PC-9 (cell line): Measurements from ENCODE around the gene HNRNPAB. TPM values are rescaled to one million over a fixed set of nuclear protein-coding genes. Genes with fewer than 3 reads are reported as not detected.

ENCODE experiments used
- Bru-seq: library from RNA; stranded (reverse); fragments of 400-500 nt; gene quantifications from one replicate; lab custom pipeline; 2021; lab: Mats Ljungman, UMichigan
- BruChase-seq, 2 experiments: library from RNA; stranded (reverse); fragments of 400-500 nt; gene quantifications; one replicate each; lab custom pipeline; 2021; lab: Mats Ljungman, UMichigan
- BruUV-seq: library from RNA; stranded (reverse); fragments of 400-500 nt; replicated peaks from 2 replicates; lab custom pipeline; 2021; lab: Mats Ljungman, UMichigan
- CTCF ChIA-PET: fragments of 300-600 bp; sonication (Branson Sonifier 250); formaldehyde crosslinking; loops from one replicate; lab custom pipeline; 2022; ENCODE audit warnings: antibody characterized with exemption; lab: Charles Lee
- POLR2A ChIA-PET: fragments of 300-600 bp; sonication (Branson Sonifier 250); formaldehyde crosslinking; loops from one replicate; lab custom pipeline; 2022; ENCODE audit warnings: antibody characterized with exemption; ENCODE audit not compliant: unreplicated experiment; lab: Charles Lee
- DNase-seq, 2 experiments: peaks; one replicate each; pipeline versions ENCODE4 v3.0.0 to v3.0.0-alpha.2; 2015 to 2022; ENCODE audit warnings: mixed read lengths in 1 of 2
- H2AFZ ChIP-seq: fragments of 200-600 bp; sonication (generic); 2 replicates; pipeline ENCODE4 v1.8.1; 2017; ENCODE audit warnings: antibody characterized with exemption
- H3F3A ChIP-seq: fragments of 200-600 bp; sonication (generic); 2 replicates; pipeline ENCODE4 v1.8.1; 2017; ENCODE audit warnings: antibody characterized with exemption, mild to moderate bottlenecking, low read depth; ENCODE audit not compliant: insufficient read depth
- H3K27ac ChIP-seq: fragments of 200-600 bp; sonication (generic); 2 replicates; pipeline ENCODE4 v1.6.1; 2016; ENCODE audit warnings: mixed run types
- H3K27me3 ChIP-seq: fragments of 200-600 bp; sonication (generic); 2 replicates; pipeline ENCODE4 v1.6.1; 2016; ENCODE audit warnings: low read depth, mixed run types; ENCODE audit not compliant: insufficient read depth
- H3K36me3 ChIP-seq: fragments of 200-600 bp; sonication (generic); 2 replicates; pipeline ENCODE4 v1.6.1; 2016; ENCODE audit warnings: low read depth, mixed run types
- H3K4me1 ChIP-seq: fragments of 200-600 bp; sonication (generic); replicated peaks from 2 replicates; pipeline ENCODE4 v1.6.1; 2016; ENCODE audit warnings: mixed run types; ENCODE audit not compliant: insufficient read depth
- H3K4me2 ChIP-seq: fragments of 200-600 bp; sonication (generic); 2 replicates; pipeline ENCODE4 v1.6.1; 2017; ENCODE audit warnings: mixed run types
- H3K4me3 ChIP-seq: fragments of 200-600 bp; sonication (generic); 2 replicates; pipeline ENCODE4 v1.6.1; 2016; ENCODE audit warnings: mixed run types
- H3K79me2 ChIP-seq: fragments of 200-600 bp; sonication (generic); 2 replicates; pipeline ENCODE4 v1.6.1; 2017; ENCODE audit warnings: low read depth, mixed run types
- H3K9me2 ChIP-seq: fragments of 200-600 bp; sonication (generic); 2 replicates; pipeline ENCODE4 v1.8.1; 2017; ENCODE audit warnings: mild to moderate bottlenecking; ENCODE audit not compliant: insufficient read depth
- H3K9me3 ChIP-seq: fragments of 200-600 bp; sonication (generic); 2 replicates; pipeline ENCODE4 v1.8.1; 2016; ENCODE audit warnings: low read depth; ENCODE audit not compliant: insufficient read depth
- H4K20me1 ChIP-seq: fragments of 200-600 bp; sonication (generic); 2 replicates; pipeline ENCODE4 v1.8.1; 2017; ENCODE audit not compliant: insufficient read depth
- CTCF ChIP-seq: fragments of 200-600 bp; sonication (generic); conservative IDR thresholded peaks from 2 replicates; pipeline ENCODE4 v1.6.1; 2017; ENCODE audit warnings: mixed run types, antibody characterized with exemption, mild to moderate bottlenecking, moderate library complexity
- EZH2 ChIP-seq: fragments of 200-600 bp; sonication (generic); IDR thresholded peaks from 2 replicates; pipeline ENCODE4 v1.8.0; 2017; ENCODE audit warnings: antibody characterized with exemption, low read depth
- intact Hi-C: fragments of 100-400 bp; cut with micrococcal nuclease; formaldehyde crosslinking; loops from one replicate; pipeline ENCODE4 v1.10.0; 2022; ENCODE audit not compliant: unreplicated experiment
- long read RNA-seq: library from polyadenylated mRNA; stranded (forward); transcript quantifications from one replicate; pipeline ENCODE4 v2.0.0, GENCODE V29; 2022
- total RNA-seq: library from RNA; stranded (reverse); gene quantifications from 2 replicates; pipeline ENCODE4 v1.2.3, GENCODE V29; 2021

The HNRNPAB gene
- total RNA-seq (171 and 193 TPM in 2 replicates), Bru-seq, nascent RNA (percentile 99 among the genes with signal in this experiment), BruChase-seq, experiment 1, labeled RNA remaining after a 2-hour chase (percentile 98 among the genes with signal in this experiment), BruChase-seq, experiment 2, labeled RNA remaining after a 6-hour chase (percentile 100 among the genes with signal in this experiment)
- long read RNA-seq, transcript HNRNPAB-201 (7 exons, 1,602 nt) = minor isoform, 11 of 74 reads
- long read RNA-seq, transcript HNRNPAB-202 (8 exons, 1,796 nt) = major isoform, 32 of 74 reads
- long read RNA-seq, transcript HNRNPAB-204 (7 exons, 1,785 nt) = minor isoform, 6 of 74 reads
- long read RNA-seq, partial matches to known transcripts = 18 of 74 reads
- long read RNA-seq, other reads (novel, unspliced or antisense) = 3 of 74 reads

DNA sequence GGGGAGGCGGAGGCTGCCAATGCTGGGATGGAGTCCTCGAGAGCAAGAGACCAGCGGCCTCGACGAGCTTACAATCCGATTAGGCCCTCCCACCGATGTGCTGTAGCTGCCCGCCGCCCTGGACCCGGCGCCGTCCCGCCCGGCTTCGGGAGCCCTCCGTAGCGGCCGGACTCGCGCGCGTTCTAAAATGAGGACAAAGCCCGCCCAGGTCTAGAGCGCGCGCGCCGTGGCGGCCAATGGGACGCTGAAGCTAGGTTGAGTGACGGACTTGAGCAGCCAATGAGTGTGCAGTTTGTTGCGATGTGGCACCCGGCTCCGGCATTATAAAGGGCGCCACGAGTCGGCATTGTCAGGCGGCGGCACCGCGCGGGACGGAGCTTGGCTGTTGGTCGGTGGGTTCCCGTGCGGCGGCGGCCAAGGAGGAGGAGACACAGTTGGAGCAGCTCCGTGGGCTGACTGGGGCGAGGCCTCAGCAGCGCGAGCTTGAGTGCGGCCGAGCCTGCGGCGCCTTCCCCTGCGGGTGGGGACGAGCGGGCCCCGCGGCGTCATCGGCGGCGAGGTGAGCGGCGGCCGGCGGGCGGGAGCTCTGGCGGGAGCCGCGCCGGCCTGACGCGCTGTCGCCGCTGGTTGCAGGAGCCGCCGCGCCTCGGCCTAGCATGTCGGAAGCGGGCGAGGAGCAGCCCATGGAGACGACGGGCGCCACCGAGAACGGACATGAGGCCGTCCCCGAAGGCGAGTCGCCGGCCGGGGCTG, at the start of gene HNRNPAB:
Gene HNRNPAB (plus strand): TSS at position 352 of the 753 bp plus-strand sequence. CDS start 305 bp downstream, at position 657.
- Histone ChIP-seq H3K9me2 (no peaks in the 10 kb centered on the region), H3K9me3 (no peaks in the 10 kb centered on the region), H3K79me2 (peaks cover 54% of the 10 kb centered on the region), H3K4me2 (peak within 1 kb of the TSS; percentile 87), H3F3A (peaks cover 55% of the 10 kb centered on the region), H2AFZ (peak within 1 kb of the TSS; percentile 98), H3K27me3 (no peaks in the 10 kb centered on the region), H3K4me3 (peak within 1 kb of the TSS; percentile 85), H3K27ac (peak within 1 kb of the TSS; percentile 63), H3K36me3 (peaks cover 30% of the 10 kb centered on the region), H3K4me1 (peaks cover 31% of the 10 kb centered on the region), H4K20me1 (peaks cover 41% of the 10 kb centered on the region)
- no TSS peak for BruUV-seq
- no peak for TF ChIP-seq EZH2
- TF ChIP-seq CTCF = no peak
- CTCF ChIA-PET = no interaction called here
- POLR2A ChIA-PET = interaction anchor here (0.5 to 0.9 kb wide), 6 partner anchors 9 to 1019 kb away, joined by 3 to 8 read pairs (median 4); no protein-coding TSS in a partner anchor
- DNase-seq = peak; percentile 80 to 97
- intact Hi-C loops = loop anchor here (2.0 to 5.0 kb wide), 2 partner anchors 28 to 42 kb away; partner anchors contain the start of gene PHYKPL

DNA sequence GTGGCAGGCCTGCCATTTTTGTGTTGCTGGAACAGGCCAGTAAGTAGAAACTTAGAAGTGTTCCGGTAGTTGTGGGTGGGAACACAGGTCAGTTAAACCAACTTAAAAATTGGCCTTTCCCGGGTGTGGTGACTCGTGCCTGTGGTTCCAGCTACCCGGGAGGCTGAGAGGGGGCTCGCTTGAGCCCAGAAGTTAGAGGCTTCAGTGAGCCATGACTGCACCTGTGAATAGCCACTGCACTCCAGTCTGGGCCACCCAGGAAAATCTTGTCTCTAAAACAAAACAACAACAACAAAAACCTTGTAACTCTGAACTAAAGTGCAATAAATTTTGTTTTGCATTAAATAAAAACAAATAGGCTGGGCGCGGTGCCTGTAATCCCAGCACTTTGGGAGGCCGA, 49.3 kb upstream of the HNRNPAB start:
- Histone ChIP-seq H3F3A (peaks cover 16% of the 10 kb centered on the region; the same call in 1 of the 2 replicates), H3K79me2 (peaks cover 19% of the 10 kb centered on the region), H3K27me3 (no peaks in the 10 kb centered on the region), H3K36me3 (peaks cover 10% of the 10 kb centered on the region; the same call in 1 of the 2 replicates), H3K4me1 (peaks cover 8% of the 10 kb centered on the region), H4K20me1 (0 out of 2 replicates have a peak, but pooled peaks cover 5% of the 10 kb centered on the region), H3K9me3 (no peaks in the 10 kb centered on the region), H3K27ac (no peak overlapping the region), H3K9me2 (no peaks in the 10 kb centered on the region), H3K4me3 (no peak overlapping the region), H2AFZ (no peak overlapping the region), H3K4me2 (no peak overlapping the region)
- TF ChIP-seq EZH2 (no peak), CTCF (no peak)
- POLR2A ChIA-PET = no interaction called here
- CTCF ChIA-PET = interaction anchor here (2.2 kb wide), 1 partner anchor 77 kb away, joined by 5 read pairs; no protein-coding TSS in a partner anchor
- intact Hi-C loops = no loop called here
- no TSS peak for BruUV-seq
- DNase-seq = no peak

GRCh38 chr5:178160176-178160575, 44.2 kb upstream of the HNRNPAB start:
- Histone ChIP-seq H3K79me2 (no peaks in the 10 kb centered on the region), H3K4me2 (no peak overlapping the region), H3K9me2 (no peaks in the 10 kb centered on the region), H3K4me1 (no peaks in the 10 kb centered on the region), H3K27me3 (no peaks in the 10 kb centered on the region; the same call in 1 of the 2 replicates), H3K27ac (no peak overlapping the region), H4K20me1 (no peaks in the 10 kb centered on the region), H3K36me3 (no peaks in the 10 kb centered on the region), H3F3A (no peaks in the 10 kb centered on the region), H3K4me3 (no peak overlapping the region), H3K9me3 (no peaks in the 10 kb centered on the region), H2AFZ (no peak overlapping the region)
- intact Hi-C loops = loop anchor here (5.0 to 10.0 kb wide), 2 partner anchors 42 to 555 kb away; partner anchors contain the start of genes B4GALT7 and HNRNPAB
- no peak for DNase-seq
- CTCF ChIA-PET = no interaction called here
- no TSS peak for BruUV-seq
- TF ChIP-seq EZH2 = no peak
- TF ChIP-seq CTCF = no peak
- POLR2A ChIA-PET = no interaction called here
